GM12891 (cell line): ENCODE measurements around the gene NFU1. TPM values are rescaled to one million over a fixed set of nuclear protein-coding genes. Genes with fewer than 3 reads are reported as not detected.
A peak's percentile ranks its signal among the peaks of the same experiment; 100 is the strongest.

Experiments
- DNase-seq: peaks from one replicate; pipeline ENCODE4 v3.0.0; 2011; ENCODE audit warnings: low spot score; ENCODE audit not compliant: insufficient read length
- FAIRE-seq: peaks from 2 replicates; lab custom pipeline; 2011; peaks lifted over from hg19 to GRCh38; lab: Jason Lieb, UNC
- PAX5 ChIP-seq: IDR thresholded peaks from 2 replicates; pipeline ENCODE4 v1.6.1; 2011; ENCODE audit warnings: low read length, moderate library complexity, mild to moderate bottlenecking; ENCODE audit not compliant: insufficient read depth, severe bottlenecking
- POLR2A ChIP-seq: IDR thresholded peaks from 2 replicates; pipeline ENCODE4 v1.6.1; 2011; ENCODE audit warnings: low read depth, low read length, control low read depth
- POLR2AphosphoS5 ChIP-seq: IDR thresholded peaks from 2 replicates; pipeline ENCODE4 v1.6.1; 2011; ENCODE audit warnings: low read depth, low read length, control low read depth
- POU2F2 ChIP-seq: IDR thresholded peaks from 2 replicates; pipeline ENCODE4 v1.6.1; 2011; ENCODE audit warnings: low read depth, mild to moderate bottlenecking, control low read depth, low read length, moderate library complexity
- SPI1 ChIP-seq: IDR thresholded peaks from 2 replicates; pipeline ENCODE4 v1.6.1; 2011; ENCODE audit warnings: low read depth, low read length, control low read depth
- TAF1 ChIP-seq: IDR thresholded peaks from 2 replicates; pipeline ENCODE4 v1.6.1; 2011; ENCODE audit warnings: low read depth, low read length, control low read depth
- polyA plus RNA-seq: library from polyadenylated mRNA; unstranded; fragments of >200 nt; gene quantifications from one replicate; pipeline ENCODE4 v1.2.1, GENCODE V29; 2012; ENCODE audit warnings: low read depth, missing spikeins, inconsistent platforms; ENCODE audit not compliant: missing spikeins

The NFU1 gene
- 37.8 TPM for polyA plus RNA-seq

GRCh38 chr2:69436938-69437750, at the start of gene NFU1:
Gene NFU1, minus strand, starts transcription at chr2:69437435. Its CDS starts 13 bp downstream, at chr2:69437422.
- DNase-seq (peak; percentile 96), FAIRE-seq (peak; percentile 94)
- TF ChIP-seq TAF1 (peak; percentile 96), POU2F2 (peak; percentile 61; the same call in 1 of the 2 replicates), POLR2A (peak; percentile 89), SPI1 (no peak; the same call in 1 of the 2 replicates), PAX5 (peak; percentile 30), POLR2AphosphoS5 (peak; percentile 88)

- FAIRE-seq (no peak), DNase-seq (no peak)
- no peak for TF ChIP-seq POU2F2
- TF ChIP-seq SPI1, result no peak
- no peak for TF ChIP-seq TAF1
- TF ChIP-seq POLR2AphosphoS5, result no peak
- TF ChIP-seq POLR2A, result no peak
- no peak for TF ChIP-seq PAX5
These were observed 46.5 kb upstream of the NFU1 start for GRCh38 chr2:69483696-69484095.

- FAIRE-seq (no peak), DNase-seq (no peak)
- no peak for TF ChIP-seq SPI1
- TF ChIP-seq POLR2A, result no peak
- no peak for TF ChIP-seq TAF1
- no peak for TF ChIP-seq POLR2AphosphoS5
- no peak for TF ChIP-seq POU2F2
- no peak for TF ChIP-seq PAX5
These were observed 45.8 kb upstream of the NFU1 start for GRCh38 chr2:69483024-69483423.

GRCh38 chr2:69482471-69482870, 45.2 kb upstream of the NFU1 start:
- TF ChIP-seq PAX5 (no peak), POLR2A (no peak), SPI1 (no peak), POU2F2 (no peak), POLR2AphosphoS5 (no peak), TAF1 (no peak)
- no peak for DNase-seq
- FAIRE-seq, result no peak

- DNase-seq, result no peak
- no peak for FAIRE-seq
- TF ChIP-seq POLR2AphosphoS5 (no peak), POLR2A (no peak), PAX5 (no peak), TAF1 (no peak), POU2F2 (no peak), SPI1 (no peak)
These were observed 44.2 kb upstream of the NFU1 start for GRCh38 chr2:69481421-69481820.

- DNase-seq, result no peak
- peak; percentile 13 for FAIRE-seq
- TF ChIP-seq POLR2AphosphoS5 (no peak), SPI1 (no peak), PAX5 (no peak), POU2F2 (no peak)
These were observed 40.4 kb upstream of the NFU1 start for GRCh38 chr2:69477627-69478026.

GRCh38 chr2:69474688-69475087, 37.5 kb upstream of the NFU1 start:
- FAIRE-seq, result no peak
- TF ChIP-seq PAX5, result no peak
- no peak for DNase-seq

GRCh38 chr2:69471793-69472192, 34.6 kb upstream of the NFU1 start:
- DNase-seq (no peak), FAIRE-seq (no peak)
- no peak for TF ChIP-seq POLR2A
- no peak for TF ChIP-seq TAF1
- no peak for TF ChIP-seq POLR2AphosphoS5
- TF ChIP-seq PAX5, result no peak
- TF ChIP-seq POU2F2, result no peak
- no peak for TF ChIP-seq SPI1

- TF ChIP-seq SPI1 (no peak), POLR2A (no peak), POLR2AphosphoS5 (no peak), TAF1 (no peak), POU2F2 (no peak), PAX5 (no peak)
- DNase-seq (no peak), FAIRE-seq (no peak)
These were observed 33.7 kb upstream of the NFU1 start for GRCh38 chr2:69470911-69471310.
